GM20000 (cell line): ENCODE measurements around the gene ZBTB40.

Source experiments
- DNase-seq: peaks from one replicate; pipeline ENCODE4 v3.0.0; 2012; ENCODE audit warnings: low spot score
- CTCF ChIP-seq: IDR thresholded peaks from 2 replicates; pipeline ENCODE4 v1.5.1; 2012; ENCODE audit warnings: mild to moderate bottlenecking, control low read depth; ENCODE audit errors: extremely low read depth, missing control alignments

Gene ZBTB40

GRCh38 chr1:22547186-22547817 lies 95.7 kb downstream of the ZBTB40 start:
- DNase-seq, result no peak
- no peak for TF ChIP-seq CTCF

DNA sequence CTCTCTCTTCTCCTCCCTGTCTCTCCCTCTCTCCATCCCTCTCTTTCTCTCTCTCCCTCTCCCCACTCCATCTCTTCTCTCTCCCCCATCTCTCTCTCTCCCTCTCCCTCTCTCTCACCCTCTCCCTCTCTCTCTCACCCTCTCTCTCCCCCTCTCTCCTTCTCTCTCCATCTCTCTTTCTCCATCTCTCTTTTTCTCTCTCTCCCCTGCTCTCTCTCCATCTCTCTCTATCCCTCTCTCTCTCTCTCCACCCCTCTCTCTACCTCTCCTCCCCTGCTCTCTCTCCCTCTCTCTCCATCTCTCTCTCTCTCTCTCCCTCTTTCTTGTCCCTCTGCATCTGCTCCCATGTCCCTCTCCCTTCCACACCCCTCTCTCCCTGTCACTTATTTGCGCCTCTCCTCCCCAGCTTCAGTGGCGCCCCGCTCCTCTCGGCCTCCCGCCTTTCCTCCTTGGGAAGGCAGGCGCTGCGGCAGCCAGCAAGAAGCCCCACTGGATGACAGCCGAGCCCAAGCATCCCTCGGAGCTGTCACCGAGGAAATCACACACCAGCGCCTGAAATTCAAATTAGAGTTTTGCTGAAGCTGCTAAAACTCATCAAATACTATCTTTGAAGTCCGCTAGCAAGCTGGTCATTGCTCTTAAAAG lies 96.3 kb downstream of the ZBTB40 start:
- DNase-seq, result no peak
- no peak for TF ChIP-seq CTCF

- TF ChIP-seq CTCF, result no peak
- no peak for DNase-seq
Observed at GRCh38 chr1:22550021-22550420, 98.4 kb downstream of the ZBTB40 start.

- DNase-seq, result no peak
- TF ChIP-seq CTCF, result no peak
Observed at GRCh38 chr1:22551591-22551990, 99.9 kb downstream of the ZBTB40 start.

DNA sequence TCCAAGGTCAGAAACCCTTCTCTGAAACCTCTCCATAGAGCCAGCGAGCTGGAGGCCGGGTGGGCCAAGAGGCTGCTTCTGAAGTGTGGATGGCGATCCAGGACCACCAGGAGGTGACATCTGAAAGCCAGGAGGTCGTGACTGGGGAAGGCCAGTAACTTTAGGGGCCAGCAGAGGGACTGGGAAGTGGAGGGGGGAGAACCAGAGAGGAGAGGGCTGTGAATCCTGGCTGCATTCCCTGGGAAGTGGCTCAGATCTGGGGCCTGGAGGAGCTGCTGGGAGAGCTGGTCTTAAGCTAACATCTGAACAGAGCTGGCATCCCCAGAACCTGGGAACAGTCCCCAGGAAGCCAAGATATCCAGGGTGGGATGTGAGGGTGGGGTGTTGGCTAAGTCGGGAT lies 100.4 kb downstream of the ZBTB40 start:
- no peak for DNase-seq
- no peak for TF ChIP-seq CTCF

DNA sequence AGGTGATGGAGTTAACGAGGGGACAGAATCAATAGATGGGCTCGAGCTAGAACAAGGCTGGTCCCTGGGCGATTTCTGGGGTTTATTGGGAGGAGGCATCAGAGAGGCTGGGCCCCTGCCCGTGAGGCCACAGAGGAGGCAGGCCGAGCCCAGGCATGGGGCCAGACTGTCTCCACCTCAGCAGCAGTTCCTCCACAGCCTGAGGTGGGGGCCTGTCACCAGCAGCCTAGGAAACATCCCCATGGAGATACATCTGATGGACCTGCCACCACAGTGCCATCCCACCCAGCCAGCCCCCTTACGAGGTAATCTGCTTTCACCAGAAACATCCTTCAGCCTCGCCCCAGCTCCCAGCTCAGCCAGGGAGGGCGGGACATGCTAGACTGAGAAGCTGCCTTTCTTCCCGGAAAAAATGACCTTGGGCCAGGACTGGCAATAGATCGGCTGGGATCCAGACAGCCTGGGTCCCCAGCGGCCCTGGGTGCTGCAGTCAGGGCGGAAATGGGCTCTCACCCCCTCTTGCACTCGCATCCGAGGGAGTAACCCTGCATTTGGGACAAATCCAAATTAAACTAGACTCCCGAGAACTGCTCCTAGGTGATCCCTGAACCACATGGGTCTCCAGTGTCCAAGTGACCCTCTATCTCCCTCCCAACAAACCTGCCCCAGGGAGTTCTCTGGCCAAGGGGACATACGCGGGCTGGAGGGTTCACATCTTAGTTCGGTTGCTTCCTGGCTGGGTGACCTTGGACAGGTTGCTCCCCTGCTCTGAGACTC lies 101.6 kb downstream of the ZBTB40 start:
- no peak for DNase-seq
- TF ChIP-seq CTCF, result no peak

DNA sequence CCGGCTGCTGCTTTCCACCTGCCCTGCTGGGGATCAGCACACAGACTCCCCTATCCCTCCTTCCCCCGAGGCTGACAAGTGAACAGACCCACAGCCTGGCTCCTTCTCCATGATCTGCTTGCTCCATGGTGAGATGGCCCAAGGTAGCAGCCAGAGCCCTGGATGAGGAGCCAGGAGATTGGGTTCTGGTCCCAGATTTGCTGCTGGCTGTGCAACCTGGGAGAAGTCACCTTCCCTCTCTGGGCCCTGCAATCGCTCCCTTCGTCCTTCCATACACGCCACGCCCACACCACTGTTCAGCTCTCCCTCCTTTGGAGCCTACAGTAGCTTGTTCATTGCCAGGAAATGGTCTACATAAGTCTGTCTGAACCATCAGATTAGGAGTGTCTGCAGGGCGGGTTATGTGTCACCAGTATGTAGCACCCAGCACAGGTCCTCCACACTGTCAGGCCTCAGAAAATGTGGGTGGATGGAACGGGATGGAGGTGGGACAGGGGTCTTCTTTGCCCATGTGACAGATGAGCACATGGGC lies 102.4 kb downstream of the ZBTB40 start:
- no peak for DNase-seq
- TF ChIP-seq CTCF, result no peak
